ENCODE measurements around the gene GLS.

The GLS gene

GRCh38 chr2:191012346-191012745, 131.7 kb downstream of the GLS start:
- no peak for DNase-seq (ENCODE audit: low read depth in 3 of 3, low spot score in 1 of 3)

- no peak for DNase-seq (ENCODE audit: low read depth in 3 of 3, low spot score in 1 of 3)
These were observed 132.4 kb downstream of the GLS start for GRCh38 chr2:191012845-191013681.

GRCh38 chr2:191013682-191013931, 133.0 kb downstream of the GLS start:
- DNase-seq (ENCODE audit: low read depth in 3 of 3, low spot score in 1 of 3) = no peak

- peak; percentile 85 to 99 (median 95) for DNase-seq (ENCODE audit: low read depth in 3 of 3, low spot score in 1 of 3)
These were observed 133.5 kb downstream of the GLS start, which contains the start of gene STAT1 for GRCh38 chr2:191013932-191014652. STAT1 (minus strand) TSS chr2:191014171; CDS start chr2:191010003, 4,168 bp downstream.

- no peak for DNase-seq (ENCODE audit: low read depth in 3 of 3, low spot score in 1 of 3)
These were observed 134.0 kb downstream of the GLS start for GRCh38 chr2:191014653-191015020.
